HG03520 (cell line): ENCODE measurements around the gene DUSP10.

Experiments used
- ATAC-seq: cut with Tn5 transposase; IDR thresholded peaks from one replicate; pipeline ENCODE4 v1.9.1; 2021; ENCODE audit warnings: mild to moderate bottlenecking, moderate library complexity; ENCODE audit not compliant: unreplicated experiment

The DUSP10 gene

DNA sequence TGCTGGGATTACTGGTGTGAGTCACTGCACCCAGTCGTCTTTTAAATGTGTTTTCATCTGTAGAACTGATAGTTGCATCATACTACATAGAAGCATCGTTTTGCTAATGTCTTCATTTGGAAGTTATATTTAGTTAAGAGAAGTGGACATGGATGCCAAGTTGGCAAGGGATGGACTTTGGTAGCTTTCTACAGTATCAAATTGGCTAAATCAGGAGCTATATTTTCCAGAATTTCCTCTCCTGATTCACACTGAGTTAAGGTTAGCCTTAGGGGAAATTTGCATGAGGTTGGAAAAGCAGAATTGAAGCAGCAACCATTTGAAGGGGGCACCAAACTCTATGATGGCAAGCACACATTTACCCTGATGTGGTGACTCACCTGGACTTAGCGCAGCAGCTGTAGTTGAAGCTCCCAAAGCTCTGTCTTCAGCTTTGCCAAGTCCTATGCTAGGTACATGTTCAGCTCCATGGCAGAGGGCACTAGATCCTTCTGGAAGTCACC lies 43.9 kb downstream of the DUSP10 start:
- no peak for ATAC-seq

DNA sequence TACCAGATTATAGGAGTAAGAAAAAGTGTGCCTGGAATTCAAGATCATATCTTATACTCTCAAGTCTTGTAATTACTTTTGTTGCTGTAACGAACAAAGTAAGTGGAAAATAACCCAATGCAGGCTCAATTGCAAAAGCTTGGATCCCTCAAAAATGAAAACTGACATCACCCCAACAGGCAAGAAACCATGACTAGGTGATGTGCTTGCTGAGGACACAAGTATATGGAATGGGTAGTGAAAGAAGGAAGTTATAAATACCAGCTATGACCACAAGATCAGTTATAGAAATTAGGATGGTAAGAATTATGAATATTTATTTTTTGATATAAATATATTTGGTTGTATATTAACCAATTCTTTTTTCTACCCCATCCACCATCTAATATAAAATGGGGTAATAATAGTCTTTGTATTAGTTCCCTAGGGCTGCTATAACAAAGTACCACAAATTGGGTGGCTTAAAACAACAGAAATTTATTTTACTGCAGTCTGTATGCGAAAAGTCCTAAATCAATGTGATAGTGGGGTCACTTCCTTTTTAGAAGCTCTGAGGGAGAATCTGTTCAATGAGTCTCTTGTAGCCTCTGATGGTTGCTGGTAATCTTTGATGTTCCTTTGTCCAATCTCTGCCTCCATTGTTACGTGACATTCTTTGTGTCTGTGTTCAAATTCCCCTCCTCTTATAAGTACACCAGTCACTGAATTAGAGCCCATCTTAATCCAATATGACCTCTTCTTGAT lies 45.0 kb downstream of the DUSP10 start:
- no peak for ATAC-seq

- ATAC-seq = no peak
Observed at GRCh38 chr1:221696027-221696426, 45.9 kb downstream of the DUSP10 start.

DNA sequence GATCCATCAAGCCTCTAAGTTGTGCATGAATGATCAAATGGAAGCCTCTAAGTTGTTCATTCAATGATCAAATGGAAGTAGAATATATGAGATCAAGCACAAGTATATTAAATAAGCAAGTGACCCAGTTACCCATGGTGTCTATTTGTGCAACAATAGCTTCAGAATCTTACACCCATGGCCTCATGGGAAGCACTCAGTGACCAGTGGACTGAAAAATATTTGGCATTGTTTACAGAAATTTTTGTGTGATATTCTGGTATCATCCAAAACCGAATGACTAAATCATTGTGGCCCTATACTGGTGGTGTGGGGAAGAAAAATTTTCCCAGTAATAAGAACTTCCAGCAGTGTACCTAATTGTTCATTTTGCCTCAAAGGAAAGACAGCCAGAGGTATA lies 46.6 kb downstream of the DUSP10 start:
- no peak for ATAC-seq

DNA sequence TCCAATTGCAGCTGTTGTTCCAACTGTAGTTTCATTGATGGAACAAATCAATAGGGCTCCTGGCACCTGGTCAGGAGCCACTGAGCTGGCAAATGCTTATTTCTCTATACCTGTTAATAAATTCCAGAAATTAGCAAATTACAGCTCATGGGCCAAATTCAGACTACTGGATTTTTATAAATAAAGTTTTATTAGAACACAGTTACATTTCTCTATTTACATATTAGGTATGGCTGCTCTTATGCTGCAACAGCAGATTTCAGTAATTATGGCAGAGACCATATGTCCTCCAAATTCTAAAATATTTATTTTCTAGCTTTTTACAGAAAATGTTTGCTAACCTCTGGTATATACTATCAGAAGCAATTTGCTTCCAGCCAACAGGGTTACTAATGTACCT lies 47.8 kb downstream of the DUSP10 start:
- ATAC-seq = no peak

- ATAC-seq = no peak
Observed at GRCh38 chr1:221693087-221693486, 48.8 kb downstream of the DUSP10 start.

DNA sequence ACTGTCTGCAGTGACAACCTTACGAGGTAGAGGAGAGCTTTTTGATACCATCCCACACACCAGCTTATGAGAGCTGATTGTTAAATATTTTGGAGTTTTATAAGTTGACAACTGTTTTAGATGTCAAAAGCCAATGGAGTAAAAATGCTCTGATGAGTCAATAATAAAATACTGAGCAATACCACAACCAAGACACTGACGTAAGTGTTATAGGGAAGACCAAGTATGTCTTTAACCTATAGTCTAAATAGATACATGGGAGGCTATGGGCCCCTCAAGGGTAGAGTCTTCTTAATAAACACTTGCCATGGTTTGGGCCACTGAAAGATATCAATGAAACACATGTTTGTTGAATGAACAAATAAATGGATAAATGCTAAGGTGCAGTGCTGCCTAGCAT lies 49.2 kb downstream of the DUSP10 start:
- ATAC-seq = no peak

- no peak for ATAC-seq
Observed at GRCh38 chr1:221691261-221691660, 50.6 kb downstream of the DUSP10 start.

DNA sequence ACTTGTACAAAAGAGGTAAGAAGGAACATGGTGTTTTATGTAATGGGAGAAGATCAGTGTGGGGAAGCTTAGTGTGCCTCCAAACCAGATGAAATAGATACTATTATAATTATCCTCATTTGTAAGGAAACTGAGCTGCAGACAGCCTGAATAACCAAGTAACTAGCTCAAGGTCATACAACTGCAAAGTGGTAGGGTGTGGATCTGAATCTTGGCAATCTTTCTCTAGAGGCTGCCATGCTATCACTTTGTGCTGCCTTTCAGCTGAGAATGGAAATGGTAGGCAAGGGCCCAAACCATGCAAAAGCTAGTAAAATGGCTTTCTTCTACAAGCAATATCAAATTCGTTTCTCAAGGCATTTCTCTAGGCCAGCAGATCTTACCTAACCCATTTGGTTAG lies 51.0 kb downstream of the DUSP10 start:
- no peak for ATAC-seq

DNA sequence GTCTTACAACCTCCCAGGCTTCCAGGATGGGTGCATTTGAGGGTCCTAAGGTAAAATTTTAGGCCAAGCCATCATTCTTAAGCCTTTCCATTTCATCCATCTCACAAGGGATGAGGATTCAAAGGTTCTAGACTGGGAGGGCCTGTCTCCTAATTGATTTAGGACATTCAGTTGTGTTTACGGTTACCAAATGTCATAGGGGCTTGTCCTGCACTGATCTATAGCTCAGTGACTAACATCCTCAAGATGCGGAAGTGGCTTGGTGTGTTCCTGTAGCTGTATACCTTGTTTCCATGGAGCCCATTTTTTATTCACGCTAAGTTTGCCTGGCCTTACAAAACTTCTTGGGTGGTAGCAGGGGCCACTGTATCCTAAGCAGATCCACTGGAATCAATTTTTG lies 52.8 kb downstream of the DUSP10 start:
- ATAC-seq = no peak

GRCh38 chr1:221688488-221688843 lies 53.4 kb downstream of the DUSP10 start:
- no peak for ATAC-seq

DNA sequence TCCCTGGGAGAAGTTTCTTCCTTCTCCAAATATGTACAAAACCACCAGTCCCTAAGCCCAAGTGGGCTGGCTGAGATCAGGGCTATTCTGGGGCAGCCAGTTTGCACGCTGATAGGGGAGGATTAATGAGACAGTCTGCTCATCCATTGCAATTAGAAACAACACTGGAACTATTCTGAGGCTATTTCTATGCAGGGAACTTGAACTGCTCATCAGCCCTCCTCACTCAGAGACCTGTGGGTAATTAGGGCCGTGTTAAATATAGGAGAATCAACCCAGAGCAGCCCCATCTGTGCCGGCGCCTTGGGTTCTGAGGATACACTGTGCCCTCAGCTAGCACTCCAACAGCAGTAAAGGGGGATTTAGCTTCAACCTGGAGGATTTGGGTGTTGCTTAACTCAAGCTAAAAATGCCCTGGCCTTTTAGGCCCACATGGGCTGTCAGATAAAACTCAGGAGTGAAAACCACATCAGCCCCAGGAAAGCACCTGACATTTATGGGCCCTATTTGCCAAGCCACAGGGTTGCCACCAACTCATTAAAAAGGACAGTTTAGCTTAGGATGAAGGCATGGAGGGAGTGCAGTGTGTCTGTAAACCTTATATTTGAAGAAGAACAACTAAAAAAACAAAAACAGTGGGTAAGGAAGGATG lies 53.9 kb downstream of the DUSP10 start:
- ATAC-seq = no peak

- ATAC-seq = no peak
Observed at GRCh38 chr1:221683681-221684080, 58.2 kb downstream of the DUSP10 start.

DNA sequence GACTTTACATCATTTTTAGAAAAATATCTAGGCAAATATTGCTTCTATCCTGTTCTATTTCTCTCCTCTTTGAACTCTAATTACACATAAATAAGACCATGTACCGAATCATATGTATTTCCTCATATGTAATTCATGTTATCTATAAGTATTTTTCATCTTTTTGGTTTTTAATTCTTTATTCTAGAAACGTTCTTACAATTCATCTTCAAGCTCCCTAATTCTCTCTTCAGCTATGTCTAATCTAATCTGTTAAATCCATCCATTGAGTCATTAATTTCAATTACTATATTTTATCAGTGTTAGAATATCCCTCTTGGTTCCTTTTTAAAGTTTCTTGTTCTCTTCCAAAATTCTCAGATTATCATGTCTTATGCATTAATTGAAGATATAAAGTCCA lies 61.8 kb downstream of the DUSP10 start:
- no peak for ATAC-seq

GRCh38 chr1:221678014-221678413 lies 63.9 kb downstream of the DUSP10 start:
- ATAC-seq = no peak

DNA sequence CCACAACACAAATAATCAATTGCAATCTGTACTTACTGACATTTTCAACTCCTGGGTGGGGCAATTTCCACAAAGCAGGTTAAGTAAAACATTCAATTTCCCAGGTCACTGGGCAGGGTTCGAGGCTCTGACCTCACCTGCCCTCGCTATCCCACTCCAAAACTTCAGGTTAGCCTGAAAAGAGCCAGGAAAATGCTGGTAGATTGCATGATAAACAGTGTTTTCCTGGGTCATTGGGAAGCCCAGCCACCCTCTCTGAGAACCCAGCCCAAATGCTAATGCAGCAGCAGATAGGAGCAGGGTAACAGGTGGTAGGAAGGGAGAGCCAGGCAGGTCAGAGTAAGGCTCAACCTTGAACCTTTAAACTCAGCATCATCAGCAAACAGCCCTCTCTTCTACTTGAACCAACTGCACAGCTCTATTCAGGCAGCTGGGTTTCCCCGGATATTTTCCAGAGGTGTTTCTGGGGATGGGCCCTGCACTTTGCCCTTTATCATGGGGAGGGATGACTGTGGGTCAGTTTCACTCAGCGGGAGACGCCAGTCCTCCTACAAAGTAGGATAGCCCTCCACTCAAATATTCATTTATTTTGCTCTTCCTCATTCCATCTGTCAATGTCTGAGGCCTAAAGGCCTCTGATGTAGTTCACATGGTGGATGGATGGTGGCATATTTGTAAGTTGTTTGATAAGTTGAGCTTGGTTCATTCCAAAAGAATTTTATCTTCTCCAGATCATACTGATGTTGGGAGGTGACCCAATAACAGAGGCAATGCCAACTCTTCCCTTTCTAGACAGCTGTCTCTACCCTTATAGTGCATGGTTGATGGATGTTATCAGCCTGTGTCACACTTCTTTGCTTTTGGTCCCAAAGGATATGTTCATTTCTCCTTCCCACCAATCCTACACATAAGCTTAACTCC lies 65.7 kb downstream of the DUSP10 start:
- no peak for ATAC-seq

GRCh38 chr1:221672965-221673364 lies 68.9 kb downstream of the DUSP10 start:
- ATAC-seq = no peak

DNA sequence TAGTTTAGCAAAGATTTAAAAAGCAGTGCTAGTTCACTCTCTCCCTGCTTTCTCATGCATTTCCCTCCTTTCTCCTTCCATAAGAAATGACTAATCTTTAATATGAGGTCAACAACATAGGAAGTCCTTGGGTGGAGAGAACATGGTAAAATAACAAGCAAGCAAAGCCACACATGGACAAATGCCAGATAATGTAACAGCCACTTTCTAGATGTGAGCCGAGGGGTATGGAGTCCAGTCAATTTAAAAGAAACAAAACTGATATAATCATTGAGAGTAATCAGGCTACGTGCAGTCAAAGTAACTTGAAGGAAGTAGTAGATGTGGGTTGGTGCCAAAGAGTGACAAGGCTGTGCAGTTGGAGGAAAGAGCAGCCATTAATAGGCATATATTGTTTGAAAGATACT lies 69.6 kb downstream of the DUSP10 start:
- no peak for ATAC-seq

- ATAC-seq = no peak
Observed at GRCh38 chr1:221670081-221670480, 71.8 kb downstream of the DUSP10 start.

GRCh38 chr1:221669441-221669840 lies 72.4 kb downstream of the DUSP10 start:
- ATAC-seq = no peak

- ATAC-seq = peak; percentile 92
Observed at GRCh38 chr1:221667504-221667903, 74.4 kb downstream of the DUSP10 start.

GRCh38 chr1:221664253-221664652 lies 77.6 kb downstream of the DUSP10 start:
- no peak for ATAC-seq
